CD4-positive, alpha-beta T cell treated with Interleukin-21 for 1 hour (primary cell): ENCODE results near the gene ZNF169.
"Not testable (repeated sequence)": the region's sequence is repeated elsewhere in the genome, so short reads cannot be mapped to it uniquely, and the experiment has no call there.

Experiments
- DNase-seq: peaks from one replicate; pipeline ENCODE4 v3.0.0-alpha.2; 2020

Gene ZNF169

GRCh38 chr9:94287877-94288513 lies 28.9 kb downstream of the ZNF169 start:
- DNase-seq: no peak

- DNase-seq: no peak
These were observed 30.6 kb downstream of the ZNF169 start for GRCh38 chr9:94289691-94290090.

GRCh38 chr9:94298949-94299599 lies 40.0 kb downstream of the ZNF169 start:
- no peak for DNase-seq

GRCh38 chr9:94300470-94301301 lies 41.6 kb downstream of the ZNF169 start:
- no peak for DNase-seq

- DNase-seq: no peak
These were observed 42.5 kb downstream of the ZNF169 start for GRCh38 chr9:94301583-94301982.

- DNase-seq: no peak
These were observed 43.3 kb downstream of the ZNF169 start for GRCh38 chr9:94302426-94302825.

GRCh38 chr9:94303321-94303720 lies 44.2 kb downstream of the ZNF169 start:
- no peak for DNase-seq

- DNase-seq: not testable (repeated sequence)
These were observed 56.2 kb downstream of the ZNF169 start for GRCh38 chr9:94315034-94315984.

GRCh38 chr9:94316236-94316635 lies 57.1 kb downstream of the ZNF169 start:
- DNase-seq: not testable (repeated sequence)

- DNase-seq: not testable (repeated sequence)
These were observed 59.0 kb downstream of the ZNF169 start for GRCh38 chr9:94317949-94318657.

- DNase-seq: not testable (repeated sequence)
These were observed 63.3 kb downstream of the ZNF169 start for GRCh38 chr9:94322342-94322940.

- DNase-seq: not testable (repeated sequence)
These were observed 64.2 kb downstream of the ZNF169 start for GRCh38 chr9:94323153-94323798.

GRCh38 chr9:94325583-94325982 lies 66.5 kb downstream of the ZNF169 start:
- DNase-seq: not testable (repeated sequence)

GRCh38 chr9:94328544-94328943 lies 69.4 kb downstream of the ZNF169 start, which contains the start of gene NUTM2F:
Gene NUTM2F (minus strand): TSS chr9:94328644. CDS start chr9:94328623, 21 bp downstream.
- DNase-seq: not testable (repeated sequence)

- DNase-seq: not testable (repeated sequence)
These were observed 77.3 kb downstream of the ZNF169 start for GRCh38 chr9:94336445-94336844.

GRCh38 chr9:94338723-94339122 lies 79.6 kb downstream of the ZNF169 start:
- DNase-seq: not testable (repeated sequence)

GRCh38 chr9:94339657-94340056 lies 80.6 kb downstream of the ZNF169 start:
- not testable (repeated sequence) for DNase-seq

GRCh38 chr9:94340750-94341149 lies 81.7 kb downstream of the ZNF169 start:
- not testable (repeated sequence) for DNase-seq

GRCh38 chr9:94341703-94342102 lies 82.6 kb downstream of the ZNF169 start:
- DNase-seq: not testable (repeated sequence)

- DNase-seq: not testable (repeated sequence)
These were observed 88.4 kb downstream of the ZNF169 start for GRCh38 chr9:94347451-94347850.

GRCh38 chr9:94348754-94349153 lies 89.7 kb downstream of the ZNF169 start:
- not testable (repeated sequence) for DNase-seq
